Progenitor cell of endocrine pancreas (in vitro differentiated cells): Measurements from ENCODE around the gene GRAMD1B. TPM values are rescaled to one million over a fixed set of nuclear protein-coding genes. Genes with fewer than 3 reads are reported as not detected.

ENCODE experiments used
- DNase-seq: peaks from one replicate; pipeline ENCODE4 v3.0.0; 2021; ENCODE audit warnings: low spot score; ENCODE audit not compliant: unreplicated experiment
- H3K27ac Mint-ChIP-seq: 2 replicates; pipeline ENCODE4 v1.8.0; 2021; ENCODE audit warnings: mild to moderate bottlenecking, moderate library complexity, mixed read lengths
- H3K27me3 Mint-ChIP-seq: 2 replicates; pipeline ENCODE4 v1.8.0; 2021; ENCODE audit warnings: mixed read lengths
- H3K36me3 Mint-ChIP-seq: 2 replicates; pipeline ENCODE4 v1.8.0; 2022; ENCODE audit warnings: mixed read lengths; ENCODE audit not compliant: insufficient read depth
- H3K4me1 Mint-ChIP-seq: 2 replicates; pipeline ENCODE4 v1.8.0; 2021; ENCODE audit warnings: low read depth, mixed read lengths
- H3K4me3 Mint-ChIP-seq: 2 replicates; pipeline ENCODE4 v1.8.0; 2021; ENCODE audit warnings: low read depth, mild to moderate bottlenecking, moderate library complexity, mixed read lengths
- H3K9me3 Mint-ChIP-seq: 2 replicates; pipeline ENCODE4 v1.8.0; 2021; ENCODE audit warnings: low read depth, mixed read lengths
- total RNA-seq: library from RNA; stranded (reverse); gene quantifications from 2 replicates; pipeline ENCODE4 v1.2.1, GENCODE V29; 2021
- TF ChIP-seq, protein P1 (sequence below): fragments of 200-600 bp; sonication (generic); IDR thresholded peaks from one replicate; pipeline ENCODE4 v1.5.0; 2021; ENCODE audit warnings: antibody characterized with exemption, mild to moderate bottlenecking; ENCODE audit not compliant: unreplicated experiment

GRAMD1B gene
- total RNA-seq, 1 donor from 2014 or later = 4.5 TPM

DNA sequence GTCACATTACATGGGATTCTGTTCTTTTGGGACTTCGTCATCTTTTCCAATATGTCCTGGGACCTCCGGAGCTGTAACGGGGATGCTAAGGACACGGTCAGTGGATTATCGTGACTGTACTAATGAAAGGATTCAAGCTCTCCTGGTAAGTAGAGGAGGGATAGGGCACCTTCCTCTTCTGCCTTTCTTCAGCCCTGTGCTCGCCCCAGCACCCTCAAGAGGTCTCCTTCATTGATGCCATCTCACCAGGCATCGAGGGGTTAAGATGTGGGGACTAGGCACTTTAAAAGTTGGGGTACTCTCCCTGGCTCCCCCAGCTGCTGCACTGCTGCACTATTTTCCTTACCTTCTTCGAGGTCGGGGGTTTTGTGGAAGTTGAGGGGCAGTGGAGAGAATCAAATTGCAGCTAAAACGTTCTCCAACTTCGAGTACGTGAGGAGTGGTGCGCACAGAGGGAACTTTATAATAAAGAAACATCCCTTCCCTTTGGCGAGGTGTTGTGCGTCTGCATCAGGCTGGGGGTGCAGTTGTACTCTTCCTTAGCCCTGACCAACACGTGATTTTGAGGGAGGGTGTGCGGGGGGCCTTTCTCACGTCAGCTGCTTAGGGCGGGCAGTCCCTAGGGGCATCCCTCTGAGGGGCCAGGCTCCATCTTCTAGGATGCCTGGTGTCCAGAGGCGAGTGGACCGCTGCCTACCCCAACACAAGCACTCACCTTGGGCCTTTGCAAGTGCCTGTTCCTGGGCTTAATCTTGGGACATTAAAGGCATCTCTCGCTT is 96.1 kb downstream of the GRAMD1B start:
- H3K27me3 Mint-ChIP-seq = peaks cover 26% of the 10 kb centered on the region
- peaks cover 4% of the 10 kb centered on the region for H3K9me3 Mint-ChIP-seq
- H3K4me1 Mint-ChIP-seq = peaks cover 12% of the 10 kb centered on the region
- TF ChIP-seq, protein P1, sequence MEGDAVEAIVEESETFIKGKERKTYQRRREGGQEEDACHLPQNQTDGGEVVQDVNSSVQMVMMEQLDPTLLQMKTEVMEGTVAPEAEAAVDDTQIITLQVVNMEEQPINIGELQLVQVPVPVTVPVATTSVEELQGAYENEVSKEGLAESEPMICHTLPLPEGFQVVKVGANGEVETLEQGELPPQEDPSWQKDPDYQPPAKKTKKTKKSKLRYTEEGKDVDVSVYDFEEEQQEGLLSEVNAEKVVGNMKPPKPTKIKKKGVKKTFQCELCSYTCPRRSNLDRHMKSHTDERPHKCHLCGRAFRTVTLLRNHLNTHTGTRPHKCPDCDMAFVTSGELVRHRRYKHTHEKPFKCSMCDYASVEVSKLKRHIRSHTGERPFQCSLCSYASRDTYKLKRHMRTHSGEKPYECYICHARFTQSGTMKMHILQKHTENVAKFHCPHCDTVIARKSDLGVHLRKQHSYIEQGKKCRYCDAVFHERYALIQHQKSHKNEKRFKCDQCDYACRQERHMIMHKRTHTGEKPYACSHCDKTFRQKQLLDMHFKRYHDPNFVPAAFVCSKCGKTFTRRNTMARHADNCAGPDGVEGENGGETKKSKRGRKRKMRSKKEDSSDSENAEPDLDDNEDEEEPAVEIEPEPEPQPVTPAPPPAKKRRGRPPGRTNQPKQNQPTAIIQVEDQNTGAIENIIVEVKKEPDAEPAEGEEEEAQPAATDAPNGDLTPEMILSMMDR = no peak
- H3K4me3 Mint-ChIP-seq = no peak overlapping the region
- H3K36me3 Mint-ChIP-seq = no peaks in the 10 kb centered on the region
- DNase-seq = no peak
- H3K27ac Mint-ChIP-seq = no peak overlapping the region

DNA sequence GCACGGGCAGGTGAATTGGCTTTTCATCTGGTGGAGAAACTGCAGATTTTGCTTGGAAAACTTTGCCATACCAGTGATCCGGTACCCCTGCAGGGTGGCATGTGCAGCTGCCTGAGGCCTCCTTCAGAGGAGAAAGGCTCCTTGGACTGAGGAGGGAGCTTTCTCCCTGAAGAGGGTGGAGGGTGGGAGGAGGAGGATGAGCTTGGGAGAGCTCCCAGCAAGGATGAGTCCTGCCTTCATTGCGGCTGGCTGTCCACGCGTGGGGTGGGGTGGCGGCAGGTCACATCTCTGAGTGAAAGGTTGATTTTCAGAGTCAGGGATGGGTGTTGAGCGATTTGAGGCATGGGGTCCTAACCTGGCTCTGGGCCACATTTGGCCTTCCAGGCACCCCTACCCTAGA is 96.8 kb downstream of the GRAMD1B start:
- H3K9me3 Mint-ChIP-seq = no peaks in the 10 kb centered on the region
- no peaks in the 10 kb centered on the region for H3K36me3 Mint-ChIP-seq
- no peak overlapping the region for H3K27ac Mint-ChIP-seq
- no peak for DNase-seq
- TF ChIP-seq, protein P1 = no peak
- H3K4me1 Mint-ChIP-seq = peaks cover 12% of the 10 kb centered on the region
- H3K4me3 Mint-ChIP-seq = no peak overlapping the region
- peaks cover 26% of the 10 kb centered on the region for H3K27me3 Mint-ChIP-seq

DNA sequence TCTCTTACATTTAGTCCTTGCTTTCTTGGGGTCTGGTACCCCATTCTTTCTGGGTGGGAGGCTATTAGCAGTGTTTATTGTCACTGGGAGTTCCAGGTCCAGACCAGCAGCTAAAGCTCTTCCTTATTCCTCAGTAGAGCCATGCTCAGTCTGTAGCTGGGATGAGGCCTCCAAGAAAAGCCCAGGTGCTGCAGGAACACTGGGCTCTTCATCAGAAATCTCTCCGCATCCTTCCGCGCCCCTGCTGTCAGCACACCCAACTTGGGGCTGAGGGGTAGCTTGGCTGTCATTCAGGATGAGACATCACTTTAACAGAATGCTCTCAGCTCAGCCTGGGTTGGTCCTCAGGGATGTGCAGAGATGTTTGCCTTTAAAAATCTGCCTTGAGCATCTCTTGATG is 97.5 kb downstream of the GRAMD1B start:
- Mint-ChIP-seq H3K27me3 (peaks cover 26% of the 10 kb centered on the region), H3K36me3 (no peaks in the 10 kb centered on the region), H3K27ac (no peak overlapping the region), H3K4me1 (peaks cover 12% of the 10 kb centered on the region), H3K4me3 (no peak overlapping the region), H3K9me3 (no peaks in the 10 kb centered on the region)
- no peak for DNase-seq
- TF ChIP-seq, protein P1 = no peak

DNA sequence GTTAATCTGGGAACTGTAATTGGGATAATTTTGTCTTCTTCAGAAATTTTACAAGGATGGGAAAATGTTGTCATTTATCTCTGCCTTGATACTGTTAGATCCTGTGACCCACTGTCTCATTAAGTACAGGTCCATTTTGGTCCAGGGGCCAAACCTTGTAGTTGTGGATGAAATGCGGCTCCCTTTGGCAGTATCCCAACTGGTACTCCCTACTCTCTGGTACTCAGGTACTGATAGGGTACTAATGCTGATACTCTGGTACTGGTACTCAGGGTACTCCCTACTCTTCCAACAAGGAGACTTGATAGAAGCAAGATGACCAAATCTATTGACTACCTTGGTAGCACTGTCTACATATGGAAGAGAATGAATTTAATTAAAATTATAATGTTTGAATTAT is 97.9 kb downstream of the GRAMD1B start:
- Mint-ChIP-seq H3K9me3 (no peaks in the 10 kb centered on the region), H3K27ac (no peak overlapping the region), H3K27me3 (peaks cover 26% of the 10 kb centered on the region), H3K36me3 (no peaks in the 10 kb centered on the region), H3K4me3 (no peak overlapping the region), H3K4me1 (peaks cover 12% of the 10 kb centered on the region)
- TF ChIP-seq, protein P1 = no peak
- DNase-seq = no peak

DNA sequence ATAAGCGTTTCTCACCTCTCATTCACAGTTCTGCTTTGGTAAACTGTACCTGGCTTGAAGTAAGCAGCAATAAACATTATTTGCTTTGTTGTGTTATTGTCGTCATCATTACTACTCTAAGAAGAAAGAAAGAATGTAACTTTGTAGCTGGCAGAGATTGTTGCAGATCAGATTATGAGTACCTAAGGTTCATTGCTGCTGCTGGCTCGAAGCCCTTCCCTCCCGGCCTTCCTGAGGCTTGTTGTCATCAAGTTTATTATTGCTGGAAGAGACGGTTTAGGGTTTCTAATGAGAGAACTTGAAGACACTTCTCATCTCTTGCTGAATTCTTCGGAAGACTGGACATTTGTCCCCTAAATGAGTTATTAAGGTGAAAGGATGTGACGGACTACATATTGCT is 101.3 kb downstream of the GRAMD1B start:
- no peaks in the 10 kb centered on the region for H3K9me3 Mint-ChIP-seq
- TF ChIP-seq, protein P1 = no peak
- no peaks in the 10 kb centered on the region for H3K36me3 Mint-ChIP-seq
- no peak overlapping the region for H3K4me3 Mint-ChIP-seq
- H3K27ac Mint-ChIP-seq = no peak overlapping the region
- H3K27me3 Mint-ChIP-seq = peaks cover 18% of the 10 kb centered on the region
- peaks cover 5% of the 10 kb centered on the region for H3K4me1 Mint-ChIP-seq
- no peak for DNase-seq
